Fibroblast of villous mesenchyme (primary cell): ENCODE results near the gene USP21. TPM values are rescaled to one million over a fixed set of nuclear protein-coding genes. Genes with fewer than 3 reads are reported as not detected.

Experiments
- DNase-seq: peaks from one replicate; pipeline ENCODE4 v3.0.0-alpha.2; 2010; ENCODE audit warnings: low read depth
- H3K4me3 ChIP-seq: 2 replicates; pipeline ENCODE4 v1.5.1; 2011; ENCODE audit warnings: low read depth, mild to moderate bottlenecking, low read length
- CTCF ChIP-seq: IDR thresholded peaks from 2 replicates; pipeline ENCODE4 v1.5.1; 2012; ENCODE audit warnings: low read depth, mild to moderate bottlenecking, low read length; ENCODE audit not compliant: insufficient read depth
- total RNA-seq: library from RNA; depleted of rRNA; stranded (reverse); fragments of >200 nt; gene quantifications from 2 replicates; pipeline ENCODE4 v1.2.3, GENCODE V29; 2012

The USP21 gene
- total RNA-seq, 1 donor = 8.6 TPM

GRCh38 chr1:161185732-161186311 is 26.5 kb downstream of the USP21 start:
- TF ChIP-seq CTCF = no peak
- H3K4me3 ChIP-seq = no peak overlapping the region

DNA sequence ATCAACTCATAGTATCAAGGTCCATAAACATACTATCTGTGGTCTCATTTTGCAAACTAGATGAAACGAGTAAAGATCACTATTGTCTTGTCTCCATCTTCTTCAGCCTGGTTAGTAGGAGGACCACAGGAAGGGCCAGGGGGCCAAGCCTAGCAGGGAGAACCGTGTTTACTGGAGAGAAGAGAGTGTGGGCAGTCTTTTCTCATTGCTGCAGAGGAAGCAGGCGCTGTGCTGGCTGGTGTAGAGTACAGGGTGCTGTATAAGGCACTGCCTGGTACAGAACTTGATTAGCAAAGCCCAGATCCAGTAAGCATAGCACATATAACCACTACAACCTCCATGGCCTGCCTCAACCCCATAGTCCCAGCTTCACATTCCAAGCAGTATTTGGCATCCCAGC is 28.0 kb downstream of the USP21 start:
- H3K4me3 ChIP-seq = no peak overlapping the region
- TF ChIP-seq CTCF = no peak
- no peak for DNase-seq

More at GRCh38 chr1:161185732-161186311, 26.5 kb downstream of the USP21 start:
- DNase-seq = no peak

DNA sequence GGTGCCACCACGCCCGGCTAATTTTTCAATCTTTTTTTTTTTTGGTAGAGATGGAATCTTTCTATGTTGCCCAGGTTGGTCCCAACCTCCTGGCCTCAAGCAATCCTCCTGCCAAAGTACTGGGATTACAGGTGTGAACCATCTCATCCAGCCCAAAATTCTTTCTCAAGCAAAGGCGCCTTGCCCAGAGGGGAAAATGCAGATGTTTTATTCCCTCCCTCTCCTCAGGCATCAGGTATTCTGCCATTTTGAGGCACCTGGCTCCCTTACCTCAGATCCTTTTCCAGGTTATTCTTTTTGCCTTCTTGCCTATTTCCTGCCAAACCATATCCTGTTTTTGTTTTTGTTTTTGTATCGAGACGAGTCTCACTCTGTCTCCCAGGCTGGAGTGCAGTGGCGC is 29.1 kb downstream of the USP21 start:
- DNase-seq = no peak
- no peak overlapping the region for H3K4me3 ChIP-seq
- no peak for TF ChIP-seq CTCF

- no peak overlapping the region for H3K4me3 ChIP-seq
- TF ChIP-seq CTCF = no peak
- no peak for DNase-seq
These were observed 29.7 kb downstream of the USP21 start for GRCh38 chr1:161189036-161189435.

DNA sequence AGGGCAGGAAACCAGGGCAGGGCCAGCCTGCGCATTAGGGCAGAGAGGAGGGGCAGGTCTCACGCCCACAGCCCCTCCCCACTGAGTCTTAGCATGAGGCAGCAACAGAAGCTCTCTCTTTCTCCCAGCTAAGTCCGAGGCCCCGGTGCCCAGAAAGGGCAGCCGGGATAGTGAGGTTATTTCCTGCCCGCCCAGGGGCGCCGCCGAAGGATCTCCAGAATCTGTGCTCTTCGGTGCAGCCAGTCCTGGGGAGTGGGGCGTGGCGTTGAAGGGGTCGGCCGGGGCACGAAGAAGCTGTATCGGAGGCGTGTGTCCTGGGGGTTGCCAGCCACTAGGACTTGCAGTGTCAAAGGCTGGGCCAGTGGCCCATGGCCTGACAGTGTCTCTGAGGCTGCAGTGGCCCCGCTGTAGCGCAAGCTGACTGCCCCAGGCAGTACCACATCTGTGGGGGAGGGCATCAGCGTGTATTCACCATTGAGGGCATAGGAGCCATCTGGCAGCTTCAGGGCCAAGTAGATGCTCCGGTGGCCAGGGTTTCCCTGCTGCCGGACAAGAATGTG is 31.7 kb downstream of the USP21 start:
- DNase-seq = no peak
- no peak overlapping the region for H3K4me3 ChIP-seq
- no peak for TF ChIP-seq CTCF

GRCh38 chr1:161191971-161192370 is 32.7 kb downstream of the USP21 start:
- no peak for TF ChIP-seq CTCF
- H3K4me3 ChIP-seq = no peak overlapping the region
- DNase-seq = no peak
